DMS 273 treated with DMSO at 0.1 percent for 48 hours (cell line): ENCODE measurements around the gene IVD.

ENCODE experiments used
- DNase-seq: peaks from one replicate; lab custom pipeline; 2025; lab: John Stamatoyannopoulos, UW

The IVD gene

DNA sequence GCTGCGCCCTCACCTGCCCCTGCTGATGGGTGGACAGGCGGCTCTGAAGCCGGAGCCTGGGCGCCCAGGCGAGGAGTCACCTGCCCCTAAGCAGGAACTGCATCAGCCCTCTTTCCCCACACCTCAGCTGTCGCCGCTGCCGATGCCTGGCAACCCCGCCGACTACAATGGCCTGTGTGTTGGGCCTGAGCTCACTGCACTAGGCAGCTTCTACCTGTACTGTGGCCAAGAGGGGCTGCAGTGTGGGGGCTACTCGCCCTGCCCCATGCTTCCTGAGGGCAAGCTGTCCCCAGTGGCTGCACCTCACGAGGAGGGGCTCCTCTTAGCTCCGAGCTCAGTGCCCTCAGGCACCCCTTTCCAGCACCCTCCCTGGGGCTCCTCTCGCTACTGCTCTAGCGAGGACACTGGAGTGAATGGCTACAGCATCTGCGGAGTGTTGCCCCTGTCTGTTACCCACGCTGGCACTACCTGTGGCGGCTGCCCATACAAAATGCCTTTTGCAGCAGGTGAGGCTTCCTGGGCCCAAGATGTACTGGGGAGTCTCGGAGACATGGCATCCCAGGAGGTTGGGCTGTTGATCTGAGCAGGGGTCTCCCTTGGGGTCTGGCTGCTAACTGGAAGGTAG lies 53.9 kb downstream of the IVD start:
- DNase-seq = no peak

DNA sequence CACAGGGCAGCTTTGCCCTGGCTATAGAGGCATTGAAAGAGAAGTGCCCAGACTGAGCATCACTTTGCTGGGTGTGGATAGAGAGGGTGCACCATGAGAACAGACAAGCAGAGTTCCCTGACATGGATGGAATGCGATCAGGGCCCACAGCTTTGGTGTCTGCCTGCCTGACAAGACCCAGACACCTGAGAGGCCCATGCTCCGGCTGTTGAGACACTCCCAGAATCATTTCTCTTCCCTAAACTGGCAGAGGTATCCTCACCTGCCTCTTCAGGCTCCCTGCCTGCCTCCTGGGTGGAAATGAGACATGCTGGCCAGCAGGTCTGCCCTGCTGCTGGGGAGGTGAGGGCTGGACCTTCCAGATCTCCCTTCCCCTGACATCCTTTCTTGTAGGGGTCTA lies 54.8 kb downstream of the IVD start:
- DNase-seq = no peak

DNA sequence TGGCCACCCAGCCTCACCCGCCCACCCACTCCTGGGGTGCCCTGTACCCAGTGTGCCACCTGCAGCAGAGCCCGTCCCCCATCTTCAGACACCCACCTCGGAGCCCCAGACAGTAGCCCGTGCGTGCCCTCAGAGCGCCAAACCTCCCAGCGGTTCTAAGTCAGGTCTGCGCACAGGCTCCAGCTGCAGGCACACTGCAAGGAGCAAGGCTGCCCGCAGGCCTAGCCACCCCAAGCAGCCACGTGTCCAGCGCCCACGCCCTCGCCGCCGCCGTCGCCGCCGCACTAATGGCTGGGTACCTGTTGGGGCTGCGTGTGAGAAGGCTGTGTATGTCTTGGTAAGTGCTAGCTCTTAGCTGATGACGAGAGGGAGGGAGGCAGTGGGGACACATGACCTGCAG lies 56.4 kb downstream of the IVD start:
- no peak for DNase-seq

DNA sequence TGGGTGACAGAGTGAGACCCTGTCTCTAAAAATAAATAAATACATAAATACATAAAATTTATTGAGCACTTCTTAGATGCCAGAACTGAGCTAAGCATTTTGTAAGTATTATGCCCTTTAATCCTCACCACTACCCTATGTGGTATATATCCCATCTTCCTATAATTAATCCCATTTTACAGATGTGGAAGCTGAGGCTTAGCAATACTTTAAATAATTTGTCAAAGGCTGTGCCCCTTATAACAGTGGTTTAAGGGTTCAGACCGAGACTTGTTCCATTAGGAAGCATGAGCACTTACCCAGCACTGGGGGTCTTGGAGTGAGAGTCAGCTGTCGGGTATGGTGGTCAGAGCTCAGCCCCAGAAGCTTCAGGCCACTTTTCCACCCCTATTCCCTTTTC lies 57.7 kb downstream of the IVD start:
- DNase-seq = no peak

DNA sequence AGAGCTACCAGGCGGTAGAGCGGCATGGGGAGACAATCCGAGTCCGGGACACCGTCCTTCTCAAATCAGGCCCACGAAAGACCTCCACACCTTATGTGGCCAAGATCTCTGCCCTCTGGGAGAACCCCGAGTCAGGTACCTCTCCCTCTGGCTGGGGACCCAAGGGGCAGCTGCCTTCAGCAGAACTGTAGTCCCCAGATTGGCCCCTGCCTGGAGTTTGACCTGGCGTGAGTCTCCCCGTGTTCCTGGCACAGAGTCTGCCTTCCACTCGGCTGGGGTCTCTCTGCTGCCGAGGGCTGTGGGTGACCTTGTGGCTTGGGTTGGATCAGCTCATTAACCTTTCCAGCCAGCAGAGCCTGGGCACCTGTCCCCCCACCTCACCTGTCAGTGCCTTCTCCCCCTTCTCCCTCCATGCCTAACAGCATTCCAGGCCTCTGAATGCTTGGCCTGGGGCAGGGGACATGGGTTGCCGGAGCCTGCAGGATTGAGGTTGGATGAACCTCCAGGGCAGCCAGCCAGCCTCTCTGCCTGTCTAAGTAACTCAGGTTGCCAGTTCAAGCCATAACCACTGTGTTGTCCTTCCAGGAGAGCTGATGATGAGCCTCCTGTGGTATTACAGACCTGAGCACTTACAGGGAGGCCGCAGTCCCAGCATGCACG lies 58.4 kb downstream of the IVD start:
- DNase-seq = no peak

DNA sequence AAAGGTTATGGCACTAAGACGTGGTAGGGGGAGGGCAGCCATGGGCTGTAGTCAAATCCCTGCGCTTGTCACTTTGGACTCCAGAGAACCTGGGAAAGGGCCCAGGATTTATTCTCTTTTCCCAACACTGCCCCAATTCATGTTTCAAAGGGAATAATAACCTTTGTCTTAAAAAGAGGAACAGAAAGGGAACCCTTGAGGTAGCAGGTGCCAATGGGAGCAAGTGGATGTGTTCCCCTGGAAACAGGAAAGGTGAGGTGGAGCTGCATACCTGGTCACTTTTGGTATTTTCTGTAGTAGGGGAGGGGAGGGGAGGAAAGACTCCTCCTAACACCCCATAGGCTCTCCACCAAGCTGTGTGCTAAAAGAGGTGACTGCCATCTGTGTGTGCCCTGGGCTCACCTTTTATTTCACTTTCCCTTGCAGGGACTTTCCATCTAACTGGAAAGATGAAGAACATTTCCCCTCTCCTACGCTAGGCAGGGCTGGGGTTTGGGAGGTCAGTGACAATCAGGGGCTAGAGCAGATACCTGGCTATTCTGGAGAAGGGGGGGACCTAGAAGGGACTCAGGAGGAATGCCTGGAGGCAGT lies 59.1 kb downstream of the IVD start:
- no peak for DNase-seq

DNA sequence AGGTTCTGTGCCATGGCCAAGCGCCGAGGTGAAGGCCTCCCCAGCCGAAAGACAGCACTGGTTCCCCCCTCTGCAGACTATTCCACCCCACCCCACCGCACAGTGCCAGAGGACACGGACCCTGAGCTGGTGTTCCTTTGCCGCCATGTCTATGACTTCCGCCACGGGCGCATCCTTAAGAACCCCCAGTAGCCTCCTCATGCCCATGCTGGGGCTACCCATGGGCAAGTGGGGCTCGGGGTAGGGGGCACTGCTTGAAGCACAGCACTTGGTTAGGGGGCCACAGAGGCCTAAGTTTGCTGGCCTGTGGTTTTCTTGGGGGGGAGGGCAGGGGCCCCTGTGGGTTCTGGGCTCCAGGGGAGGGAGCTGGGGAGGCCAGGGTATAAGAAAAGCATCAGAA lies 60.3 kb downstream of the IVD start:
- DNase-seq = no peak

DNA sequence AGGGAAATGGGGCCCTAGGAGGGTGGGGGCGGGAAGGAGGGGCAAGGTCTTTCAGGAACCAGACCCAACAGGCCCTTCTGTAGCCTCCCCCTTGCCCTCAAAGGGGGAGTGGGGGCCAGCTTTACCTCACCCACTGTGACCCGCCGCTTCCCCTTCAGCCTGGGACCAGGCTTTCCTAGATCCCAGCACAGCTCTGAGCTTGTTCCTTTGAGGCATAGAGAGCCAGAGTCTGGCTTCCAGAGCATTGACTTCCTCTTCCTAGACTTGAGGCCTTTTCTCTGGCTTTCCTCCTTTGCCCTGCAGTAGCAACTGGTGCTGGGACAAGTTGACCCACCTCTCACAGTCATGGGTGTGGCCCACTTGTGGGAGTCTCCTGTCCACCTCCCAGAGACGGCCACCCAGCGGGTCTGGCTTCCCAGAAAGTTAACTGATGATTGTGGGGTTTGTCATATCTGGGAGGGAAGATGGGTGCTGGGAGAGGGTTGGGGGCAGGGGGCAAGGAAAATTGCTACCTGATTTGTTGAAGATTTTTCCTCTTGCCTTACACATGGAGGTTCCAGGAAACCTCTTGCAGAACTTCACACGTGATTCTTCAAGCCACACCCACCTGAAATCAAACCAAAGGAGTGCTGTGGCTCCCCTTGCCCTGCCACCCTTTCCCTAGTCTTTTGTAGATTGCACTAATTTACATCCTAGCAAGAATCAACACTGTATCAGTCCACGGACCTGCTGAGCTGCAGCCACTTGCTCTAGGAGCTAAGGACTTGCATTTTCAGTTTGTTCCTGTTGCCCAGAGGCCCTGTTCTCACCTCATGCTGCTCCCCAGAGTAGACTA lies 61.0 kb downstream of the IVD start:
- DNase-seq = no peak

DNA sequence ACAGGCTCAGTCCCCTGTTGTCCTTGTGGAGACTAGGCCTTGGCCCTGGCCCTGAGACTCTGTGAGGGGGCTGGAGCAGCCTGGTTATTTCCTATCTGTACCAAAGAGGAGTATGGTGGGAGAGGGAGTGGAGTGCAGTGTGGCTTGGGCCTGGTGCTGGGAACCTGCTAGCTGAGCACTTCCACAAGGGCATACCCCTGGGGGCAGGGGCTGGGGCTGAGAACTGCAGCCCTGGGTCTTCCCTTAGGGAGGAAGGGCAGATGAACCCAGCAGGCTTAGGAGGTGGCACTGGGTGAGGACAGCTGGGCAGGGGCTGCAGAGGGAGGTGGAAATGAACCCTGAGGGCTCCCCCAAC lies 61.6 kb downstream of the IVD start:
- DNase-seq = no peak

DNA sequence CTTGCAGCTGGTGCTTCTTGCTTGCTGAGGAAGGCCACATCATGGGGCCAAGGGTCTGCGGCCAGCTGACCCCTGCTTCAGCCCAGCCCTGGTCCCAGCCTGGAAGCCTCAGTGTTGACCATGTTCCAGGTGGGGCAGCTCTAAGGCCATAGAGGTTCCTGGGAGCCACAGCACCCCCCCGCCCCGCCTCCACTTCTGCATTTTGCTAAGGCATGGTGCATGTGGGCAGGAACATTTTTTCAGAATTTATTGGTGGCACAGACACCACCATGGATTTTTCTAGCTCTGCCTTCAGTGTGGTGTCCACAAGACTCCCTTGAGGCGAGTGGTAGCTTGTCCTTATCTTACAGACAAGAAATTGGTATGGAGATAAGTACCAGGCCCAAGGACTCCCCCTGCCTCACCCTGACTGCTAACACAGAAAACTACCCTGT lies 63.3 kb downstream of the IVD start:
- no peak for DNase-seq

DNA sequence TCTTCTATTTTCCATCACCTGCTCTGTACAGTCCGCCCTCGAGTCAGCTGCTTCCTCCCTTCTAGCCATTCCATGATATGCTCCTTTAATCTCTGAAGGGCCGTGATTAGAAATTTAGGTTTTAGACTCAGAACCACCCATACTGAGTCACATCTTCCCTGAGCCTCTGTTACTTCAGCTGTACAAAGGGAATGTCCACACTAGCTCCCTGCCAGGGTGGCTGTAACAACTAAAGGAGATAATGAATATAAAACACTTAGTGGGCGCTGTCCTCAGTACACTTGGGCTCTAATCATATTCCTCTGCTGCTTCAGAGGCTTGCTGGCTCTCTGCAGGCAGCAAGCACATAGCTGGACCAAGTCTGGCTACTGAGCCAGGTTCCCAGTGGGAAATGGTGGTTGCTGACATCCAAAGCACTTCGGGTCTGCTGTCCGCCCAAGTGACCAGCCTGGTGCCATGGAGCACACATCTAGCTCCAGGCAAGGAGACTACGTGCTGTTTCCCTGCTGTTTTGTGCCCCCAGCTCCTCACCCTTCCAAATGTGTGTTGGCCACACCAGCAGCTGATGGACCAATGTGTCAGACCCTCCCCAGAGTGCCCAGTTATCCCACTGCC lies 64.3 kb downstream of the IVD start:
- DNase-seq = no peak

DNA sequence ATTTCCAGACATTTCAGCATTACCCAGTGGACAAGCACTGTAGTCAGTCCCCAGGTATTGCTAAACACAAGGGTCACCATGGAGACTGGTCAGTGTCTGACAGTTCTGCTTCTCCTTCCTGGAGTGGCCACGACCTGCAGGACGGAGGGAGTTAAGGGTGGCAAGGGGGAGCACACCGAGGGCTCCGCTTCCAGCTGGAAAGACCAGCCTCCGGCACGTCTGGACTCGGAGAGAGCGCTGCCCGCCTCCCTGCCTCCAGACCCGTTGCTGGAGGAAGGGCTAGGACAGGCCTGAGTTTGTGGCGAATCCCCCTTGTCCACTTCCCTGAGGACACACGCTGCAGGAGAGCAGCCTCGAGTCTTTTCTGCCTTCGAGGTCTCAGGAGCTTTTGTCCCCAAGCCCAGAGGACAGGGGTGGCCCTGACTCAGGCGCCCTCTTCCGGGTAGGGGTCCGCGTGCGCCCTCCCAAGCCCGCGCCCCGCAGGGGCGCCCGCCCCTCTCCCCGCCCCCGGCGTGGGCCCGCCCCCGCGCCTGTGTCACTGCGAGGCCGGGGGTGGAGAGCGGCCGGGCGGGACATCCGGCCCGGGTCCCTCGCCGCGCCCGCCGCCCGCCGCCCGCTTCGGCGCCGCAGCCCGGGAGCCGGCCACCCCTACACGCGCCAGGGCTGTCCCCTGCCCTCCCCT lies 65.0 kb downstream of the IVD start, which contains the start of gene CHST14:
Gene CHST14, plus strand, starts transcription at position 562 of the 682 bp plus-strand sequence. CDS start 230 bp downstream, outside the sequence.
- no peak for DNase-seq
